Ammon's horn (tissue), 1 donor: ENCODE data around the gene FRMD8.
"Not testable (repeated sequence)": the region's sequence is repeated elsewhere in the genome, so short reads cannot be mapped to it uniquely, and the experiment has no call there.

ENCODE experiments used
- DNase-seq: peaks from one replicate; pipeline ENCODE4 v3.0.0-alpha.2; 2016; ENCODE audit warnings: low spot score

FRMD8 gene

DNA sequence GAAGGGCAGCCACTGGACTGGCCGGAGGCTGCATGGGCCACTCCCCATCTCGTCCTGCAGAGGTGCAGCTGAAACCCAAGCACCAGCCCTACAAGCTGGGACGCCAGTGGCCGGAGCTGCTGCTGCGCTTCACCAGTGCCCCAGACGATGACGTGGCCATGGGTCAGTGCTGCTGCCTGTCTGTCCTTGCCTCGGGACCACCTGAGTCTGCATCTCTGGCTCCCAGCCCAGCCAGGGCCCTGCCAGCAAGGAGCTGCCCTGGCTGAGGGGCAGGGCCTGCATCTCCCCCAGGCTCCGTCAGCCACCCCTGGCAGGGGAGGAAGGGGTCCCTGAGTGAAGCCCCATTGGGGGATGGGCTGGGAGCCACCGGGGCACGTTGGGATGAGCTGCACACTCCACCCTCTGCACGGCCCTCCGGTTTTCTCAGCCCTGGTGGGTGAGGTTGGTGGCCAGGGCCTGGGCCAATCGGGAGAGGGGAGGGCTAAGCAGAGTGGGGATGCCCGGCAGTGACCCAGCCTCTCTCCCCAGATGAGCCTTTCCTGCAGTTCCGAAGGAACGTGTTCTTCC is 7.2 kb downstream of the FRMD8 start:
- DNase-seq = no peak

DNA sequence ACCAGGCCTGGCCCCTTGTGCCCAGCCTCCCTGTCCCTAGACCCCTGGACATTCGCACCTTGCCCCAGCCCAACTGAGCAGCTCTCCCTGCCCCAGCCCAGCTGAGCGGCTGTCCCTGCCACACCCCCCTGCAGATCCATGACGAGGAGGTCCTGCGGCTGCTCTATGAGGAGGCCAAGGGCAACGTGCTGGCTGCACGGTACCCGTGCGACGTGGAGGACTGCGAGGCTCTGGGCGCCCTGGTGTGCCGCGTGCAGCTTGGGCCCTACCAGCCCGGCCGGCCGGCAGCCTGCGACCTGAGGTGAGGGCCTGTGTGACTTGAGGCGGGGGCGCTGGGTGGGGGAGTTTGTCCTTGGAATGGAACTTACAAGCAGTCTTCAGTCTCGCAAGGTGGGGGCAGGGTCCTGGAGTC is 7.7 kb downstream of the FRMD8 start:
- no peak for DNase-seq

DNA sequence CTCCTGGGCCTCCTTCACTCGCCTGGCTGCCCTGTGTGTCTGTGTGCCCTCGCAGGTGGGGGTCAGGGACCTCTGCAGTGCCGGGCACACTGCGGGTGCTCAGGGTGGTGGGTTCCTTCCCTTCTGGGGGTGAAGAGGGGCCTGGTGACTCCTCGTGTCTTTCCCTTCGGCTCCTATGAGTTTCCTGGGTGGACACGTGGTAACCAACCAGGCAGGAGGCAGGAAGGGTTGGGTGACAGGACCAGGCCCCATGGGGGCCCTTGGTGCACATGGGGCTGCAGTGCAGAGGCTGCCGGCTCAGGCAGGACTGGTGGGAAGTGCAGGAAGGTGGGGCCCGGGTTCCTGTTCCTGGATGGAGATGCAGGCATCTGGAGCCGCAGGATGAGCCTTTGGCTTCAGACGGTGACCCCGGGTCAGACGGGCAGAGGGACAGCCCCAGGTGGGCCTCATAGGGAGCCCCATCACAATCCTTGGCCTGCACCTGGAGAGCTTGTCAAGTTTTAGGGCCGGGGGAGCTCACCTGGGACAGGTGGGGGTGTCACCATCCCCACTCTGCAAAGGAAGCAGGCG is 9.6 kb downstream of the FRMD8 start:
- DNase-seq = no peak

DNA sequence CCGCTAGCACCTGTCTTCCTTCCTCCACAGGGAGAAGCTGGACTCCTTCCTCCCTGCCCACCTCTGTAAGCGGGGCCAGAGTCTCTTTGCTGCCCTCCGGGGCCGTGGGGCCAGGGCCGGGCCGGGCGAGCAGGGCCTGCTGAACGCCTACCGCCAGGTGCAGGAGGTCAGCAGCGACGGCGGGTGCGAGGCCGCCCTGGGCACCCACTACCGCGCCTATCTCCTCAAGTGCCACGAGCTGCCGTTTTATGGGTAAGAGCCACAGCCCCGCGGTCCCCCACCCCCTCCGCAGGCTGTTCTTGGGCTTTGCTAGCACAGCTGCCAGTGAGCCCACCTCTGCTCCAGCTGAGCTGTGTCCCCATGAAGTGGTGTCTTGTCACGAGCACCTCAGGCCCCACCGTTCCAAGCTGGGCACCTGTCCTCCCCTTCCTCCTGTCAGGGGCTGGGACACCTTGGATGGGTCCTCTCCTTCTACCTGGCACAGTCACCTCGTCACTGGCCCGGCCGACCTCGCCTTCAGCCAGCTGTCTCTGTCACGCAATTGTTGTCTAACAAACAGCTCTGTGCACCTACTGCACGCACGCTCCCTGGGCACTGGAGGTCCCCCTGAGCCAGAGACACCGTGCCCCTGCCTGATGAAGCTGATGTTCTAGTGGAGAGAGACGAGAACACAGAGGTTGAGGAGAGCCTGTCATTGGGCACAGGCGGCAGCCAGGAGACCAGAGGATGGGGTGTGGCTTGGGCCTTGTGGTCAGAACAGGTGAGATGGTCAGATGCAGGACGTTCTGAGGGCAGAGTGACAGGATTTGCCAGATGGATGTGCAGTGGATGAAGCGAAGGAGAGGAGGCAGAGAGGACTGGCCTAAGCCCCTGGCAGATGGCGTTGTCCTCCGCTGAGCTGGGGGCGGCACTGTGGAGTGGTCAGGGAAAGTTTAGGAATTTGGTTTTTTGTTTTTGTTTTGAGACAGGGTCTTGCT is 10.6 kb downstream of the FRMD8 start:
- DNase-seq = no peak

DNA sequence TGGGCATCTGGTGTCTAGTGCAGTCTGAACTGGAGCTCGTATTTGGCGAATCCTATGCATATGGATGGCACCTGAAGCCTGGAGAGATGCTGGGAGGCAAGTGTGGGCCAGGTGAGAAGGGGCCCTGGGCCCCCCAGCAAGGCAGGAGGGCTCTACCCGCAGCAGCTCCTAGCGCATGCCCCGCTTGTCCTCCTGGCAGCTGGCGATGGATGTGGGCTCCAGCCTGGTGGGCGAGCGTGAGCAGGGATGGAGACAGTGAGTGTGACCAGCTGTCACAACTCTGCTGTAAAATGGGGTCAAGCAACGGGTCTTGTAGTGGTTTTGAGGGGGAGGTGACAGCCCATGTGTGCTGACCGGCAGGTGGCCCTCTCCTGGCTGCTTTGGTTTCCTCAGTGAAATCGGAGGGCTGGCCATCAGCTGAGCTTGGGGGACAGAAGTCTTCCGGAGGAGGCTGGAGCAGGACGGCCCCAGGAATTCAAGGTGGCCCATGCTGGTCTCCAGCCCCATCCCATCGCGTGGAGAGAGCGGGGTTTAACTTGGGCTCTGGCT is 12.0 kb downstream of the FRMD8 start:
- no peak for DNase-seq

DNA sequence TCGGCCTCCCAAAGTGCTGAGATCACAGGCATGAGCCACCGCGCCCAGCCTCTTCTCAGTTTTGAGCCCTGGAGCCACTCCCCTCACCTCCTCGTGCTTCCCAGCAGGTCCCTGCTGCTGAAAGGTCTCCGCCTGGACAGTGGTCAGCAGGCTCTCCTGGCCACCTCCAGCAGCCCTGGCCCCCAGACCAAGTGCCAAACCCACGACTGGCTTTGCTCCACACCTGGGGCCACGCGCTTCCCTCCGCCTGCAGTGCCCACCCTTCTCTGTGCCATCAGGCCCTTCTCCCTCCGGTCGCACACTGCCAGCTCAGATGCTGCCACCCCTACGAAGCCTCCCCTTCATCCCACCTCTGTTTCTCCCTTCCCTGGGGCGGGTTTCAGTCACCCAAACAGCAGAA is 12.8 kb downstream of the FRMD8 start:
- DNase-seq = no peak

DNA sequence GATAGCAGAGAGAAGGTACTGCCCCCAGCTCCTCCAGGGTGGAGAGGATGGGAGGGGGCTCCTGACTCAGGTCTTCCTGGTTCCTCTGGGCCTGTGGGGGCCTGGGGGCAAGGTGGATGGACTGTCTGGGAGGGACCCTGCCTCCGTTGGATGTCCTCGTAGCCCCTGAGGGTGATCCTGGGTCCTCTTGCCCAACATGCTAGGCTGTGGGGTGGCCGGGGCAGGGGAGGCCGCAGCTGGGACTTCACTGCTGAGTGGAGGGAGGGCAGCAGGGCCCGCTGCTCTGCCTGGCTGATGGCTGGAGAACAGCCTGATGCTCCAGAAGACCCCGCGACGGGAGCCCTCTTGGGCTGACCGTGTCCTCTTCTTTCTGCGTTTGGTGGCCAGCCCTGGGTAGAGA is 13.4 kb downstream of the FRMD8 start:
- no peak for DNase-seq

DNA sequence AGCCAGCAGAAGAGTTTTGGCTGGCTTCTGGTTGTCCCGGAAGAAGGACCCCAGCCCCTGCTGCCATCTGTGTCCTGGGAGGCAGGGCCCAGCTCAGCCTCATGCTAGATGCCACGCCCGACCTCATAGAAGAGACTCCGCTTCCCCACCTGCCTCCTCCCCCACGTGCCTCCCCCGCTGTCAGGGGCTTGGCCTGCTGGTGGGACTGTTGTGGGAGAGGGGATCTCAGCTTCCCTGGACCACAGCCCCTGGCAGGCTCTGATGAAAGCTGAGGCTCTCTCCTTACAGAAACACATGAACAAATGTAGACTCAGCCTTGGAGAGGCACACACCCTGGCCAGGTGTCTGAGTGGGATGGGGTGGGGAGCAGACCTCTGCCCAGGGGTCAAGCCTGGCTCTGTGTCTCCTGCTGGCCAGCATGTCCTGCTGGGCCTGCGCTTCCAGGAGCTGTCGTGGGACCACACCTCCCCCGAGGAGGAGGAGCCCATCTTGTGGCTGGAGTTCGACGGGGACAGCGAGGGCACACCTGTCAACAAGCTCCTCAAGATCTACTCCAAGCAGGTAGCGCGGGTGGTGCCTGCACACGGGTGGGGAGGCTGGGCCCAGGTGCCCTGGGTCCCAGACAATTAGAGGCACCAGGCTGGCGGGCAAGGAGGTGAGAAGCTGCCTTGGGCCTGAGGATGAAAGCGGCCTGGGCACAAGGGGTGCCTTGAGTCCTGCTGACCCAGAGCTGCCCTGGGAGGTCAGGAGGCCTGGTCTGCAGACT is 14.1 kb downstream of the FRMD8 start:
- no peak for DNase-seq

DNA sequence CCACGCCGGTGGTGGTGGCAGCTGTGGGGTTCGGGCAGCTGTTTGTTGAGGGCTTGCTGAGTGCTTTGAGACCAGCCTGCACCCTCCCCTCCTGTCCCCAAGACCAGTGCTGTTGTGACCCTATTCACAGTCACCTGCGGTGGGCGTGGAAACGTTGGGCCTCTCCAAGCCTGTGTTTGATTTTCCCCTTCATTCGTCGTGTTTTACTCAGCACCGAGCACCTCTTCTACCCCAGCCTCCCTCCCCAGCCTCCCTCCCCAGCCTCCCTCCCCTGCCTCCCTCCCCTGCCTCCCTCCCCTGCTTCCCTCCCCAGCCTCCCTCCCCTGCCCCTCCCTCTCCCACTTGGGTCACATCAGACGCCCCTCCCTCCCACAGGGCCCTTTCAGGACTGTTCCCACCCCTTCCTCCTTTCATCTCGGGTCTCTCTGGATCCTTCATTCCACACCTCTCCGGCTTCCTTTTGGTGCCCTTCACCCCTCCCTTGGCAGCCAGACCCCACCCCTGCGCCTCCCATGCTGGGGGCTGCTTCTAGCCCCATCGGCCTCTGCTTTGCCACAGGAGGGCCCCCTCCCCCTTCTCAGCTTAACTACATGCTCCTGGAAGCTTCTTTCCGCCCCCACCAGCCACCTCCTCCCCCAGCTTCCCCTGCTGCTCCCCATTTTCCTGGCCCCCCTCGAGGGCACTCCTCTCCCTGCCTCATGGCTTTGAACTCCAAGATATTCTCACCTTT is 14.8 kb downstream of the FRMD8 start:
- DNase-seq = no peak

DNA sequence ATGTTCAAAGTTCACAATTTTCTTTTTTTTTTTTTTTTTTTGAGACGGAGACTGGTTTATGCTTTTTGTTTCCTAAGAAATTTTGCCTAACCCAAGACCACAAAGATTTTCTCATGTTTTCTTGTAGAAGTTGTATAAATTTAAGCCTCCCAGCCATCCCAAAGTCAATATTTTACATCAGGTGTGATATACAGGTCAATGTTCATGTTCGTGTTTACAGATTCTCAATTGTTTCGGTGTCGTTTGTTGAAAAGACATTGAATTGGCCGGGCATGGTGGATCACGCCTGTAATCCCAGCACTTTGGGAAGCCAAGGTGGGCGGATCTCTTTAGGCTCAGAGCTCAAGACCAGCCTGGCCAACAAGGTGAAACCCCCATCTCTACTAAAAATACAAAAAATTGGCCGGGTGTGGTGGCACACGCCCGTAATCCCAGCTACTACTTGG is 15.4 kb downstream of the FRMD8 start:
- no peak for DNase-seq

DNA sequence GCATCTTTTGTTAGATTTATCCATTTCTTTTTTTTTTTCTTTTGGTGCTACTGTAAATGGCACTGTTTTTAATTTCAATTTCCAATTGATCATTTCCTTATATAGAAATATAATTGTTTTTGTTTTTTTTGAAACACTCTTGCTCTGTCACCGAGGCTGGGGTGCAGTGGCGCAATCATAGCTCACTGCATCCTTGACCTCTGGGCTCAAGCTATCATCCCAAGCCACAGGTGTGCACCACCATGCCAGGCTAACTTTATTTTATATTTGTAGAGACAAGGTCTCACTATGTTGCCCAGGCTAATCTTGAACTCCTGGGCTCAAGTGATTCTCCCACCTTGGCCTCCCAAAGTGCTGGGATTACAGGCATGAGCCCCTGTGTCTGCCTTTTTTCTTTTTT is 16.4 kb downstream of the FRMD8 start:
- DNase-seq = no peak

DNA sequence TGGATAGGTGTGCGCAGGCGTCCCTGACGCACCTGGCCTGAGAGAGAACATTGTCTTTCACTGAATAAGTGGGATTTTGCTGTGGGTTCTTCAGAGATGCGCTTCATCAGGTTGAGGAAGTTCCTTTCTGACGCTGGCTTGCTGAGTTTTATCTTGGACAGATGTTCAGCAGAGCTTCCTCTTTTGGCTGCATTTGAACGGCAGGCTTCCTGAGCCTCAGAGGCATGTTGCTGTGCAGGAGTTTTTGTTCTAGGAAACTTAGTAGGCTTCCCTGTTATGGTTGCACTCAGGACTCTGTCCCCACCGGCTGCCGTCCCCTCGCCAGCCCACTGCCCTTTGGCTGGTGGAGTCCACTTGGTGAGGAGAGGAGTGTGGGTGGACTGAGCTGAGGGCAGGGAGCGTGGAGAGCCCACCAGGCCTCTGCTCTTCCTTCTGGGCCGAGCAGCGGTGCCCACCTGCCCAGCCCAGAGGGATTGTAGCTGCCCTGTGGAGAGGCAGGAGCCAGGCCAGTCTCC is 17.2 kb downstream of the FRMD8 start:
- DNase-seq = peak; percentile 59

DNA sequence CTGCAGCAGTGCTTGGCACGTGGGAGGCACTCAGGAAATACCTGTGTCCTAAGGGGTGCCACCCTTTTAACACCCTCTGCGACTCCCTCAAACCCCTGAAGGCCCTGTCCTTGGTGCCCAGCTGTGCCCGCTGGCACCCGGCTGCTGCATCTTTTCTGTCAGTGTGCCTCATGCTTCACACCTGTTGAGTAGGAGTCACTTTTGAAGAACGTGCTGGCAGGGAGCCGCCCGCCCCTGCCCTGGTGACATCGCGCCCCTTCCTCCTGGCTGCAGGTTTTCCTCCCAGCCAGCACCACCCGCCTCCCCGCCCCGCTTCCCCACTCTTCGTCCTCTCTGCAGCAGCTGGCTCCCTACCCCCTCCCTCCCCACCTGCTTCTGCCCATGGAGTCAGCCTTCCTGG is 17.8 kb downstream of the FRMD8 start:
- DNase-seq = no peak

DNA sequence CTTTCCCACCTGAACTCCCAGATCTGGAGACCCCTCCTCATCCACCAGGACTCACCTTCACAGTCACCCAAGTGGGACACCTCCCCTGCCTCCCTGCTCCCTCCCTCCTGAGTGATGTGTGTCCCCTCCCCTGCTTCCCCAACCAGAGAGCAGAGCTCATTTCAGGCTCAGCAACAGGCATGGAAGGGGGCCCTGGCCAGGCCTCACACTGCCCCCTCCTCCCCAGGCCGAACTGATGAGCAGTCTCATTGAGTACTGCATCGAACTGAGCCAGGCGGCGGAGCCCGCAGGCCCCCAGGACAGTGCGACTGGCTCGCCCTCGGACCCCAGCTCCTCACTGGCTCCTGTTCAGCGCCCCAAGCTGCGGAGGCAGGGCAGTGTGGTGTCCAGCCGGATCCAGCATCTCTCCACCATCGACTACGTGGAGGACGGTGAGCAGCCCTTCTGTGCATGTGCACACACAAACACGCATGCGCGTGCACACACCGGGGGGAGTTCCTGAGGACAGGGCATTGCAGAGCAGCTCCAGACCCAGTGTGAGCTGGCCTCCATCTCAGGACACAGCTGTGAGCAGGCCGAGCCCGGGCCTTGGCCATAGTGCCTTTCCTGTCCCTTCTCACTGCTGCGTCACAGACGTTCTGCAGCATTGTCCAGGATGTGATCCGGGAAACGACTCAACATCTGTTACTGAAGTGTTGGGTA is 18.4 kb downstream of the FRMD8 start:
- no peak for DNase-seq

DNA sequence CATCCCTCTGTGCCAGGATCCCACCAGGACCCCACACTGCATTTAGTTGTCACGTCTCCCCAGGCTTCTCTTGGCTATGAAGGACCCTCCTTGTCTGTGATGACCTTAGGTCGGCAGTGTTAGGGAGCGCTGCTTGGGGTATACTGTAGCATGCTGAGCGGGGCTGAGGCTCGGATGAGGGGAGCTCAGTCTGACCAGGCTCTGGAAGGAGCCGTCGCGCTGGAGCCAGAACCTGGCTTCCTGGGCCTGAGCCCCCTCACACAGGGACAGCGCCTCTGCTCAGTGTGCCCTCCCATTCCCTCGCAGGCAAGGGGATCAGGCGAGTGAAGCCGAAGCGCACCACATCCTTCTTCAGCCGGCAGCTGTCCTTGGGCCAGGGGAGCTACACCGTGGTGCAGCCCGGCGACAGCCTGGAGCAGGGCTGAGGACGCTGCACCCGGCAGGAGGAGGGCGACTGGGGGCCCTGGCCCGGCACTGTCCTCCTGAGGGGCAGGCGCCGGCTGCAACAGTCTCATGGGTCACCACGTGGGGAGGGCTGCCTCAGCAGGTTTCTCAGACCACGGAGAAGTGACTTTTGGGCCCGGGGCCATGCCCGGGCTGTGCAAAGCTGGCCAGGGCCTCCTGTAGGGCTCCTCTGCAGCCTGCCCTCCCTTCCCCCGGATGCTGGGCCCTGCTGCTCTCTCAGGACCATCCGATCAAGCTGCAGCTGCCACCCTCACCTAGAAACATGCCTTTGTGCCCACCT is 24.7 kb downstream of the FRMD8 start:
- no peak for DNase-seq

DNA sequence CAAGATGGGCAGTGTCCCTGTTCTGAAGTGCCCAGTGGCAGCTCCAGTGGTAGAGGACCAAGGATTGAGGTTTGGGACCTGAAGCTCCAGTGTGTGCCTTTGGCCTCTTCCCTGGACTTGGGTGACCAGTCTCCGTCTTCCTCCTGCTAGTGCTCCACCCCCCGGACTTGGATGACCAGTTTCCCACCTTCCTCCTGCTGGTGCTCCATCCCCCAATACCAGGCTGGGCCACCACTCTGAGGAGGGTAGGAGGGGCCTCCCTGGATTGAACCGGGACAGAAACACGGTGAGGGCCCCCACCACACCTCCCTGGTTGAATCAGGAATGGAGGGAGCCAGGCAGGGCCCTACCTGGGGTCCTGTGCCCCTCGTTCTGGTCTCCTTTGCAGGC is 25.2 kb downstream of the FRMD8 start:
- no peak for DNase-seq

DNA sequence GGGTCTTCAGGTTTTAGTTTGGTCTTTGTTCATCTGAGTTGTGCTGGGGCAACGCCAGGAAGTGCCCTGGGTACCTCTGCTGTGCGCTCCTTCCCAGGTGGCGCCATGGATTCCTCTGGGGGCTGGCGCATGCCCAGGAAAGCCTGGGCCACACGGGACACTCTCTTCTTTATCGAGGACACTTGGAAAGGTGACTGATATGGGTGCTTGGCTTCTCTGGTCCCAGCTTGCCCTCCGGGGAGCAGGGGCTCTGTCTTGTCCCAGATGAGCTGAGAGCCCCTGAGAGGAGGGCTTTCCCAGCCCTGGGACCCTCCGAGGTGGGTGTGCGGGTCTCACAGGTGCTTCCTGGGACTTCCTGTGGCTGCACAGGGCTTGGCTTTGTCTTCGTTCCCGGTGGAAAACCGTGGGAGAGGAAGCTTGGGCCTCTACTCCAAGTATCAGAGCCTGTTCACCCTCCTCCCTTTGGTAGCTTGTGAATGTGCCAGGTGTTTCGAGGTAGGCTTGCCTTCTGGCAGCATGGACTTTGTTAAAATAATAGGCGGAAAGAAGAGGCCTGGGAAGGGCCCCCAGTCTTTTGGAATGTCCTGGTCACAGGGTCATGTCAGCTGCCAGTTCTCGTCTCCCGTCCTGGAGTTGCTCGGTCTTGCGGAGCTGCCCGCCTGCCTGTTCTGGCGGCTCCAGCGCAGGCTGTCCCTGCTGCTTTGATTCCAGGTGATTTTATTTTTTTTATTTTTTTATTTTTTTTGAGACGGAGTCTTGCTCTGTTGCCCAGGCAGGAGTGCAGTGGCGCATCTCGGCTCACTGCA is 26.0 kb downstream of the FRMD8 start:
- DNase-seq = no peak

DNA sequence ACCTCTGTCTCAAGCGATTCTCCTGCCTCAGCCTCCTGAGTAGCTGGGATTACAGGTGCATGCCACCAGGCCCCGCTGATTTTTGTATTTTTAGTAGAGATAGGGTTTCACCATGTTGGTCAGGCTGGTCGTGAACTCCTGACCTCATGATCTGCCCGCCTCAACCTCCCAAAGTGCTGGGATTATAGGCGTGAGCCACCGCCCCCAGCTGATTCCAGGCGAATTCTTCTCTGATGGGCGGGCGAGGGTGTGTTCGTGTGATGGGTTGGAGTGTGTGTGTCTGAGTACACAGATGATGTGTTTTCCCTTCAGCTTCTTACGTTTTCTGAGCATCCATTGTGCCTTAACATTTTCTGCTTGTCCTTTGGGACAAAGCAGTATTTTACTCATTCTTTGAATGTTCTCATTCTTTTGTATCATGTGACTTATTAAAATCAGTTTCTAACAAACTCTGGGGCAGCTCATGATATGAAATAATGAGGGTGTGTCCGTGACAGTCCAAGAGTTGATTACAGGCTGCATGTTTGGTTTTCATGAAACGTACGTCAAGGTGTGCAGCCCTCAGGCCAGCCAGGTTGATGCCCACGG is 26.7 kb downstream of the FRMD8 start:
- not testable (repeated sequence) for DNase-seq
